VCaP (cell line): ENCODE measurements around the gene CMTM5.

Experiments
- H3K27ac ChIP-seq: fragments of 450-650 bp; 2 replicates; pipeline ENCODE4 v1.5.1; 2017
- CTCF ChIP-seq: fragments of 450-650 bp; conservative IDR thresholded peaks from 2 replicates; pipeline ENCODE4 v1.5.1; 2017; ENCODE audit warnings: mild to moderate bottlenecking, moderate library complexity

The CMTM5 gene

GRCh38 chr14:23365036-23365731, 11.7 kb upstream of the CMTM5 start, which contains the start of gene EFS:
EFS (minus strand) TSS chr14:23365172; CDS start chr14:23365025, 147 bp downstream.
- H3K27ac ChIP-seq = no peak within 1 kb of the TSS

GRCh38 chr14:23365732-23366425, 11.0 kb upstream of the CMTM5 start:
- TF ChIP-seq CTCF = no peak

More at GRCh38 chr14:23365036-23365731, 11.7 kb upstream of the CMTM5 start, which contains the start of gene EFS:
- TF ChIP-seq CTCF = no peak

GRCh38 chr14:23366426-23366921, 10.4 kb upstream of the CMTM5 start:
- TF ChIP-seq CTCF = no peak
- no peak overlapping the region for H3K27ac ChIP-seq

More at GRCh38 chr14:23365732-23366425, 11.0 kb upstream of the CMTM5 start:
- H3K27ac ChIP-seq = no peak overlapping the region

GRCh38 chr14:23370221-23370620, 6.6 kb upstream of the CMTM5 start:
- no peak for TF ChIP-seq CTCF
- H3K27ac ChIP-seq = no peak overlapping the region

- H3K27ac ChIP-seq = no peak overlapping the region
- TF ChIP-seq CTCF = no peak
Measured at GRCh38 chr14:23371865-23372264, 5.0 kb upstream of the CMTM5 start.

- H3K27ac ChIP-seq = no peak within 1 kb of the TSS
- no peak for TF ChIP-seq CTCF
Measured at GRCh38 chr14:23372509-23372908, 4.3 kb upstream of the CMTM5 start, which contains the start of gene IL25. IL25 (plus strand) TSS chr14:23372809.

GRCh38 chr14:23373041-23373440, 3.8 kb upstream of the CMTM5 start:
- no peak overlapping the region for H3K27ac ChIP-seq
- TF ChIP-seq CTCF = no peak
